OCI-LY3 (cell line): ENCODE measurements around the gene MN1.

Experiments
- EZH2phosphoT487 ChIP-seq: fragments of 200-600 bp; shearing (Covaris generic); IDR thresholded peaks from 2 replicates; pipeline ENCODE4 v1.6.1; 2018; ENCODE audit warnings: antibody characterized with exemption, mixed run types, low read depth
- TF ChIP-seq, protein P1 (sequence below): fragments of 200-600, 300-600 bp; sonication (generic); IDR thresholded peaks from 2 replicates; pipeline ENCODE4 v1.5.1; 2014; ENCODE audit warnings: antibody characterized with exemption, low read length, low read depth

DNA sequence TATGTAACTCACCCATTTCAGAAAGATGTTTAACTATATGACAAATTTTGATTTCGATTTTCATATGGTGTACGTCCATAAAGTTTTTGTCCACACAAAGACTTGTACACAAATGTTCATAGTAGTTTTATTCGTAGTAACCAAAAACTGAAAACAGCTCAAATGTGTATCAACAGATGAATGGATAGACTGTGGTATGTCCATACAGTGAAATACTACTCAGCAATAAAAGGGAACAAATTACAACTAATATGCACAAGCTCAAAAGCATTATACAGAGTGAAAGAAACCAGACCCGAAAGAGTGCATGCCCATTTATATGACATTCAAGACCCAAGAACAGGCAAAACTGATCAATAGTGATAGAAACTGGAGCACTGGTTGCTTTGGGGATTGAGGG is 64.0 kb downstream of the MN1 start:
- TF ChIP-seq, protein P1, sequence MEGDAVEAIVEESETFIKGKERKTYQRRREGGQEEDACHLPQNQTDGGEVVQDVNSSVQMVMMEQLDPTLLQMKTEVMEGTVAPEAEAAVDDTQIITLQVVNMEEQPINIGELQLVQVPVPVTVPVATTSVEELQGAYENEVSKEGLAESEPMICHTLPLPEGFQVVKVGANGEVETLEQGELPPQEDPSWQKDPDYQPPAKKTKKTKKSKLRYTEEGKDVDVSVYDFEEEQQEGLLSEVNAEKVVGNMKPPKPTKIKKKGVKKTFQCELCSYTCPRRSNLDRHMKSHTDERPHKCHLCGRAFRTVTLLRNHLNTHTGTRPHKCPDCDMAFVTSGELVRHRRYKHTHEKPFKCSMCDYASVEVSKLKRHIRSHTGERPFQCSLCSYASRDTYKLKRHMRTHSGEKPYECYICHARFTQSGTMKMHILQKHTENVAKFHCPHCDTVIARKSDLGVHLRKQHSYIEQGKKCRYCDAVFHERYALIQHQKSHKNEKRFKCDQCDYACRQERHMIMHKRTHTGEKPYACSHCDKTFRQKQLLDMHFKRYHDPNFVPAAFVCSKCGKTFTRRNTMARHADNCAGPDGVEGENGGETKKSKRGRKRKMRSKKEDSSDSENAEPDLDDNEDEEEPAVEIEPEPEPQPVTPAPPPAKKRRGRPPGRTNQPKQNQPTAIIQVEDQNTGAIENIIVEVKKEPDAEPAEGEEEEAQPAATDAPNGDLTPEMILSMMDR = no peak
- TF ChIP-seq EZH2phosphoT487 = no peak
